Mammary epithelial cell (primary cell): ENCODE data around the gene HSPBP1.

ENCODE experiments used
- CTCF ChIP-seq, 2 donors: IDR thresholded peaks in 1 of 2; conservative IDR thresholded peaks in 1 of 2; 2 replicates each; pipeline ENCODE4 v1.5.1; 2011 to 2012; ENCODE audit warnings: inconsistent platforms in 2 of 2, low read length in 2 of 2, mild to moderate bottlenecking in 2 of 2, control low read depth in 1 of 2, low read depth in 1 of 2; ENCODE audit not compliant: insufficient read depth in 1 of 2; ENCODE audit errors: extremely low read depth in 1 of 2
- EZH2 ChIP-seq: IDR thresholded peaks from 2 replicates; pipeline ENCODE4 v1.6.1; 2012; ENCODE audit warnings: low read length, inconsistent platforms, borderline replicate concordance

- TF ChIP-seq CTCF (conservative IDR thresholded peaks at IDR 0.05 in 1 of 2, IDR thresholded peaks at IDR 0.05 in 1 of 2; ENCODE audit: extremely low read depth in 1 of 2, insufficient read depth in 1 of 2, low read depth in 1 of 2, low read length in 2 of 2) (no peak), EZH2 (no peak)
These were observed 66.4 kb downstream of the HSPBP1 start for GRCh38 chr19:55213547-55213946.
